B cell (primary cell): ENCODE measurements around the gene NDOR1.

Source experiments
- CTCF ChIP-seq: fragments of 200-600 bp; IDR thresholded peaks from one replicate; pipeline ENCODE4 v1.8.0; 2022; ENCODE audit warnings: antibody characterized with exemption, mild to moderate bottlenecking
- EZH2 ChIP-seq: IDR thresholded peaks from 2 replicates; pipeline ENCODE4 v1.6.1; 2012; ENCODE audit warnings: borderline replicate concordance, low read depth, mild to moderate bottlenecking, moderate library complexity, low read length; ENCODE audit not compliant: insufficient read depth, poor library complexity, severe bottlenecking

GRCh38 chr9:137216188-137216965 lies 10.9 kb downstream of the NDOR1 start:
- TF ChIP-seq CTCF (no peak), EZH2 (no peak)
